HepG2 (cell line): Measurements from ENCODE around the gene RMDN2. TPM values are rescaled to one million over a fixed set of nuclear protein-coding genes. Genes with fewer than 3 reads are reported as not detected.

Experiments used
- DMAP1 ChIP-seq: IDR thresholded peaks from 2 replicates; pipeline ENCODE4 v1.6.1; 2016
- DMTF1 ChIP-seq: sonication (generic); formaldehyde crosslinking; IDR thresholded peaks from 2 replicates; pipeline ENCODE4 v1.4.0; 2020; ENCODE audit warnings: mild to moderate bottlenecking, missing genetic modification reagents
- FOXC1 ChIP-seq: sonication (generic); formaldehyde crosslinking; IDR thresholded peaks from 2 replicates; pipeline ENCODE4 v1.8.0; 2022; ENCODE audit warnings: mild to moderate bottlenecking, missing genetic modification reagents, borderline replicate concordance
- NFYB ChIP-seq: sonication (generic); formaldehyde crosslinking; IDR thresholded peaks from 2 replicates; pipeline ENCODE4 v1.4.0; 2020; ENCODE audit warnings: missing genetic modification reagents
- RBFOX2 ChIP-seq: fragments of 200-400 bp; formaldehyde crosslinking; IDR thresholded peaks from 2 replicates; pipeline ENCODE4 v1.6.1; 2017; ENCODE audit warnings: low read depth, mild to moderate bottlenecking, low read length
- SNAPC2 ChIP-seq: sonication (generic); formaldehyde crosslinking; IDR thresholded peaks from 2 replicates; pipeline ENCODE4 v1.8.1; 2022; ENCODE audit warnings: mild to moderate bottlenecking, missing genetic modification reagents
- TOPORS ChIP-seq: sonication (generic); formaldehyde crosslinking; IDR thresholded peaks from 2 replicates; pipeline ENCODE4 v1.8.0; 2023; ENCODE audit warnings: mild to moderate bottlenecking, missing genetic modification reagents
- U2AF1 ChIP-seq: fragments of 200-400 bp; formaldehyde crosslinking; optimal IDR thresholded peaks from 2 replicates; pipeline ENCODE3; 2017; ENCODE audit warnings: mild to moderate bottlenecking, low read depth, low read length
- YEATS4 ChIP-seq: sonication (generic); formaldehyde crosslinking; IDR thresholded peaks from 2 replicates; pipeline ENCODE4 v1.4.0; 2020; ENCODE audit warnings: missing genetic modification reagents, borderline replicate concordance
- ZBTB1 ChIP-seq: sonication (generic); formaldehyde crosslinking; IDR thresholded peaks from 2 replicates; pipeline ENCODE4 v1.4.0; 2020; ENCODE audit warnings: missing genetic modification reagents, borderline replicate concordance
- ZBTB3 ChIP-seq: sonication (generic); formaldehyde crosslinking; IDR thresholded peaks from 2 replicates; pipeline ENCODE4 v1.4.0; 2020; ENCODE audit warnings: low read depth, mild to moderate bottlenecking, moderate library complexity, missing genetic modification reagents, borderline replicate concordance
- ZFP36 ChIP-seq: fragments of 150-350 bp; IDR thresholded peaks from 2 replicates; pipeline ENCODE4 v1.6.1; 2018; ENCODE audit warnings: borderline replicate concordance, low read length, low read depth; ENCODE audit not compliant: partially characterized antibody
- ZNF143 ChIP-seq: sonication (generic); formaldehyde crosslinking; IDR thresholded peaks from 2 replicates; pipeline ENCODE4 v1.4.0; 2020; ENCODE audit warnings: missing genetic modification reagents
- ZNF160 ChIP-seq: sonication (generic); formaldehyde crosslinking; IDR thresholded peaks from 2 replicates; pipeline ENCODE4 v1.8.0; 2022; ENCODE audit warnings: mild to moderate bottlenecking, inconsistent platforms, missing genetic modification reagents
- ZNF232 ChIP-seq: sonication (generic); formaldehyde crosslinking; IDR thresholded peaks from 2 replicates; pipeline ENCODE4 v1.4.0; 2020; ENCODE audit warnings: missing genetic modification reagents, borderline replicate concordance
- ZNF260 ChIP-seq: sonication (generic); formaldehyde crosslinking; IDR thresholded peaks from 2 replicates; pipeline ENCODE4 v1.4.0; 2020; ENCODE audit warnings: missing genetic modification reagents, low read depth, mild to moderate bottlenecking, borderline replicate concordance
- ZNF3 ChIP-seq: IDR thresholded peaks from 2 replicates; pipeline ENCODE4 v1.7.0; 2017; ENCODE audit warnings: inconsistent platforms
- ZNF441 ChIP-seq: sonication (generic); formaldehyde crosslinking; IDR thresholded peaks from 2 replicates; pipeline ENCODE4 v1.7.0; 2021; ENCODE audit warnings: missing genetic modification reagents, borderline replicate concordance
- ZNF747 ChIP-seq: sonication (generic); formaldehyde crosslinking; IDR thresholded peaks from 2 replicates; pipeline ENCODE4 v1.8.1; 2023; ENCODE audit warnings: missing genetic modification reagents, mild to moderate bottlenecking, borderline replicate concordance
- ZNF768 ChIP-seq: sonication (generic); formaldehyde crosslinking; IDR thresholded peaks from 2 replicates; pipeline ENCODE4 v1.4.0; 2020; ENCODE audit warnings: missing genetic modification reagents
- ZNF776 ChIP-seq: sonication (generic); formaldehyde crosslinking; IDR thresholded peaks from 2 replicates; pipeline ENCODE4 v1.4.0; 2020; ENCODE audit warnings: mild to moderate bottlenecking, missing genetic modification reagents
- ZNF780A ChIP-seq: sonication (generic); formaldehyde crosslinking; IDR thresholded peaks from 2 replicates; pipeline ENCODE4 v1.8.0; 2022; ENCODE audit warnings: mild to moderate bottlenecking, missing genetic modification reagents, moderate library complexity
- ZNF879 ChIP-seq: sonication (generic); formaldehyde crosslinking; IDR thresholded peaks from 2 replicates; pipeline ENCODE4 v1.8.1; 2023; ENCODE audit warnings: missing genetic modification reagents
- polyA plus RNA-seq, 8 experiments: library from polyadenylated mRNA; depleted of rRNA in 3 of 8; stranded (reverse) in 7 of 8; unstranded in 1 of 8; fragments of >200 nt; fragmentation: Illumina TruSeq in 4 of 8; extraction: Trizol in 4 of 8; gene quantifications; 2 replicates each; pipeline versions ENCODE4 v1.2.1 to v1.2.3, GENCODE V29; 2011 to 2016; ENCODE audit warnings: low read depth in 4 of 8, missing spikeins in 1 of 8, mixed read lengths in 1 of 8; ENCODE audit not compliant: insufficient read depth in 1 of 8
- total RNA-seq, 5 experiments: library from RNA; depleted of rRNA; stranded (reverse); fragments of >200 nt; fragmentation: Illumina TruSeq; extraction: Trizol; gene quantifications; 2 replicates each; pipeline ENCODE4 v1.2.3, GENCODE V29; 2016; ENCODE audit warnings: low read depth in 1 of 5
- TF ChIP-seq, protein P1 (sequence below): sonication (generic); formaldehyde crosslinking; IDR thresholded peaks from 2 replicates; pipeline ENCODE4 v1.5.1; 2020; ENCODE audit warnings: missing genetic modification reagents, mild to moderate bottlenecking, borderline replicate concordance

The RMDN2 gene
- total and polyA plus RNA-seq, 2 of the 13 experiments (the other 11 are each of a cell fraction or from before 2014, with no cell fraction given): 2.3 to 8.9 TPM

- TF ChIP-seq FOXC1 (CRISPR knock-in tag) (peak; percentile 98), DMAP1 (CRISPR knock-in tag) (peak; percentile 89), SNAPC2 (CRISPR knock-in tag) (peak; percentile 83; the same call in 1 of the 2 replicates), YEATS4 (peak; percentile 96), RBFOX2 (peak; percentile 99), ZNF780A (CRISPR knock-in tag) (0 out of 2 replicates have a peak, but pooled peaks have one; percentile 42), ZNF260 (CRISPR knock-in tag) (no peak), ZNF160 (peak; percentile 88), ZNF776 (CRISPR knock-in tag) (no peak; the same call in 1 of the 2 replicates), ZNF879 (CRISPR knock-in tag) (peak; percentile 88; the same call in 1 of the 2 replicates), TOPORS (CRISPR knock-in tag) (peak; percentile 97; the same call in 1 of the 2 replicates), ZBTB1 (no peak), ZFP36 (no peak), ZNF232 (CRISPR knock-in tag) (peak; percentile 90; the same call in 1 of the 2 replicates), ZBTB3 (peak; percentile 71), ZNF768 (CRISPR knock-in tag) (peak; percentile 95), NFYB (CRISPR knock-in tag) (peak; percentile 19; the same call in 1 of the 2 replicates), ZNF3 (no peak; the same call in 1 of the 2 replicates), DMTF1 (CRISPR knock-in tag) (peak; percentile 88; the same call in 1 of the 2 replicates), ZNF747 (peak; percentile 93), ZNF143 (CRISPR knock-in tag) (peak; percentile 73; the same call in 1 of the 2 replicates), ZNF441 (CRISPR knock-in tag) (peak; percentile 72; the same call in 1 of the 2 replicates), U2AF1 (peak; percentile 93)
- TF ChIP-seq, protein P1, sequence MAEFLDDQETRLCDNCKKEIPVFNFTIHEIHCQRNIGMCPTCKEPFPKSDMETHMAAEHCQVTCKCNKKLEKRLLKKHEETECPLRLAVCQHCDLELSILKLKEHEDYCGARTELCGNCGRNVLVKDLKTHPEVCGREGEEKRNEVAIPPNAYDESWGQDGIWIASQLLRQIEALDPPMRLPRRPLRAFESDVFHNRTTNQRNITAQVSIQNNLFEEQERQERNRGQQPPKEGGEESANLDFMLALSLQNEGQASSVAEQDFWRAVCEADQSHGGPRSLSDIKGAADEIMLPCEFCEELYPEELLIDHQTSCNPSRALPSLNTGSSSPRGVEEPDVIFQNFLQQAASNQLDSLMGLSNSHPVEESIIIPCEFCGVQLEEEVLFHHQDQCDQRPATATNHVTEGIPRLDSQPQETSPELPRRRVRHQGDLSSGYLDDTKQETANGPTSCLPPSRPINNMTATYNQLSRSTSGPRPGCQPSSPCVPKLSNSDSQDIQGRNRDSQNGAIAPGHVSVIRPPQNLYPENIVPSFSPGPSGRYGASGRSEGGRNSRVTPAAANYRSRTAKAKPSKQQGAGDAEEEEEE: no peak; the same call in 1 of the 2 replicates
These were observed at the start of gene RMDN2 (continued) for GRCh38 chr2:37925063-37925897.
